Esophagus squamous epithelium (tissue), 4 donors: Measurements from ENCODE around the gene GPHN.

Experiments
- POLR2A ChIP-seq, 4 donors: fragments of 450-650 bp; IDR thresholded peaks; one replicate each; pipeline ENCODE4 v1.6.1; 2017; ENCODE audit warnings: antibody characterized with exemption in 4 of 4, mild to moderate bottlenecking in 4 of 4, moderate library complexity in 3 of 4
- TF ChIP-seq, protein P1 (sequence below), 6 experiments: fragments of 450-650 bp in 4 of 6; fragments of 200-600 bp in 2 of 6; sonication (generic) in 2 of 6; IDR thresholded peaks; one replicate each; pipeline ENCODE4 v1.5.1; 2016 to 2019; ENCODE audit warnings: antibody characterized with exemption in 6 of 6, mild to moderate bottlenecking in 4 of 6, moderate library complexity in 4 of 6

DNA sequence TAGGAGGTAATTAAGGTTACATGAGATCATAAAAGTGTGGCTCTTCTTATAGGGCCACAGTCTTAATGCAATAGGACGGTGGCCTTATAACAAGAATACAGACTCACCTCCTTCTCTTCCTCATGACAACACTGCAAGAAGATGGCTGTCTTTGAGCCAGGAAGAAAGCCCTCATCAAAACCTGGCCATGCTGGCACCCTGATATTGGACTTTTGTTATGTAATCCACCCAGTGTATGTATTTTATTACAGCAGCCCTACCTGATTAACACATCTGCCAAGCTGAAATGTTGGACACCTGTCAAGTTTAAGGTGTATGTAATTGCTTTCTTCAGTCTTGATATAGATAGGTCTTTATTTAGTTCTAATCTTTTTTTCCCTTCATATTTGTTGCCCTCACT, 217.0 kb downstream of the GPHN start:
- TF ChIP-seq, protein P1, sequence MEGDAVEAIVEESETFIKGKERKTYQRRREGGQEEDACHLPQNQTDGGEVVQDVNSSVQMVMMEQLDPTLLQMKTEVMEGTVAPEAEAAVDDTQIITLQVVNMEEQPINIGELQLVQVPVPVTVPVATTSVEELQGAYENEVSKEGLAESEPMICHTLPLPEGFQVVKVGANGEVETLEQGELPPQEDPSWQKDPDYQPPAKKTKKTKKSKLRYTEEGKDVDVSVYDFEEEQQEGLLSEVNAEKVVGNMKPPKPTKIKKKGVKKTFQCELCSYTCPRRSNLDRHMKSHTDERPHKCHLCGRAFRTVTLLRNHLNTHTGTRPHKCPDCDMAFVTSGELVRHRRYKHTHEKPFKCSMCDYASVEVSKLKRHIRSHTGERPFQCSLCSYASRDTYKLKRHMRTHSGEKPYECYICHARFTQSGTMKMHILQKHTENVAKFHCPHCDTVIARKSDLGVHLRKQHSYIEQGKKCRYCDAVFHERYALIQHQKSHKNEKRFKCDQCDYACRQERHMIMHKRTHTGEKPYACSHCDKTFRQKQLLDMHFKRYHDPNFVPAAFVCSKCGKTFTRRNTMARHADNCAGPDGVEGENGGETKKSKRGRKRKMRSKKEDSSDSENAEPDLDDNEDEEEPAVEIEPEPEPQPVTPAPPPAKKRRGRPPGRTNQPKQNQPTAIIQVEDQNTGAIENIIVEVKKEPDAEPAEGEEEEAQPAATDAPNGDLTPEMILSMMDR (IDR thresholded peaks at IDR 0.05) = no peak
- TF ChIP-seq POLR2A (IDR thresholded peaks at IDR 0.05) = no peak
